Kidney epithelial cell (primary cell): ENCODE measurements around the gene TSPAN15. TPM values are rescaled to one million over a fixed set of nuclear protein-coding genes. Genes with fewer than 3 reads are reported as not detected.

ENCODE experiments used
- DNase-seq: peaks from one replicate; pipeline ENCODE4 v3.0.0-alpha.2; 2010; ENCODE audit warnings: low read depth
- H3K27me3 ChIP-seq: 2 replicates; pipeline ENCODE4 v1.6.0; 2011; ENCODE audit warnings: low read length; ENCODE audit not compliant: control insufficient read depth, insufficient read depth
- H3K36me3 ChIP-seq: 2 replicates; pipeline ENCODE4 v1.5.1; 2011; ENCODE audit warnings: low read length; ENCODE audit not compliant: control insufficient read depth, insufficient read depth
- H3K4me3 ChIP-seq: 2 replicates; pipeline ENCODE4 v1.5.1; 2011; ENCODE audit warnings: low read depth, mild to moderate bottlenecking, control low read depth, low read length
- total RNA-seq: library from RNA; depleted of rRNA; stranded (reverse); fragments of >200 nt; gene quantifications from 2 replicates; pipeline ENCODE4 v1.2.3, GENCODE V29; 2015
- TF ChIP-seq, protein P1 (sequence below): IDR thresholded peaks from 2 replicates; pipeline ENCODE4 v1.5.1; 2011; ENCODE audit warnings: mild to moderate bottlenecking, moderate library complexity, low read length, control low read depth, inconsistent platforms; ENCODE audit not compliant: insufficient read depth, poor library complexity, severe bottlenecking

Gene TSPAN15
- total RNA-seq, 1 donor from 2014 or later: 19.4 TPM

DNA sequence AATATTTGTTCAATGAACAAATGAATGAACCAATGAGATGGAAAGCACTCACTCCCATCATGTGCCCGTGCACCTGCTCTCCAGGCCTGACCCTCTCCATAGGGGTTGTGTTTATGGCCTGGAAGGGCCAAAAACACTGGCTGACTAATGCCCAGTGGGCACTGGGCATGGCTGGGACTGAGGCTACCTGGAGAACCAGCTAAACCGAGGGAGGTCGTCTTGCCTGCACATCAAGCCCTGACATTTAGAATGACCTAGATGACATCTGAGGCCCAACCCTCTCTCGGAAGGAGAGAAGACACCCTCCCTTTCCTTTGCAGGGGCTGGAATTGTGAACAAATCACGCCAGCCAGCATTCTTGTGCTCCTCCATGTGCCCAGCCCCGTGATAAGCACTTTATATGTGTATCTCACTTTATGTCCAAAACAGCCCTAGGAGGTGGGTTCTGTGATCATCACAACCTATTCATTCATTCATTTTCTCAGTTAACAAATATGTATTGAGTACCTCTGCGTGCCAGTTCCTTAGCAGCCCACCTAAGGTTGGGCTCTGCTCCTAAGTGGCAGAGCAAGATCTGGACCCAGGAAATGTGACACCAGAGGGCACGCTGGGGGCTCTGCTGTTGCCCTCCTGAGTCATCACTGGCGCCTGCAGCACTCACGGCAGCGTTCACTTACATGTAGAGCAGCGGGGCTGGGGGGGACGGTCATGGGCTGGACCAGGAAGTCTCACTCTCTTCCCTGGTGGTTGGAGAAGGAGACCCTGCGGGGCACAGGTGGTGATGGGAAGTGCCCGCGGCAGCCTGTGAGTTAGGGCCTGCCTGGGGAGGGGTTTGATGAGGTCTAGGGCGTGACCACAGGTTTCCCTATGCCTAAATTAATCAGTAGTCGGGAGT is 52.0 kb downstream of the TSPAN15 start:
- H3K36me3 ChIP-seq: no peaks in the 10 kb centered on the region
- H3K4me3 ChIP-seq: no peak overlapping the region
- TF ChIP-seq, protein P1, sequence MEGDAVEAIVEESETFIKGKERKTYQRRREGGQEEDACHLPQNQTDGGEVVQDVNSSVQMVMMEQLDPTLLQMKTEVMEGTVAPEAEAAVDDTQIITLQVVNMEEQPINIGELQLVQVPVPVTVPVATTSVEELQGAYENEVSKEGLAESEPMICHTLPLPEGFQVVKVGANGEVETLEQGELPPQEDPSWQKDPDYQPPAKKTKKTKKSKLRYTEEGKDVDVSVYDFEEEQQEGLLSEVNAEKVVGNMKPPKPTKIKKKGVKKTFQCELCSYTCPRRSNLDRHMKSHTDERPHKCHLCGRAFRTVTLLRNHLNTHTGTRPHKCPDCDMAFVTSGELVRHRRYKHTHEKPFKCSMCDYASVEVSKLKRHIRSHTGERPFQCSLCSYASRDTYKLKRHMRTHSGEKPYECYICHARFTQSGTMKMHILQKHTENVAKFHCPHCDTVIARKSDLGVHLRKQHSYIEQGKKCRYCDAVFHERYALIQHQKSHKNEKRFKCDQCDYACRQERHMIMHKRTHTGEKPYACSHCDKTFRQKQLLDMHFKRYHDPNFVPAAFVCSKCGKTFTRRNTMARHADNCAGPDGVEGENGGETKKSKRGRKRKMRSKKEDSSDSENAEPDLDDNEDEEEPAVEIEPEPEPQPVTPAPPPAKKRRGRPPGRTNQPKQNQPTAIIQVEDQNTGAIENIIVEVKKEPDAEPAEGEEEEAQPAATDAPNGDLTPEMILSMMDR: no peak
- DNase-seq: no peak
- H3K27me3 ChIP-seq: no peaks in the 10 kb centered on the region

- Histone ChIP-seq H3K36me3 (no peaks in the 10 kb centered on the region), H3K27me3 (peaks cover 3% of the 10 kb centered on the region), H3K4me3 (no peak overlapping the region)
- no peak for DNase-seq
- TF ChIP-seq, protein P1: no peak
Measured at GRCh38 chr10:69503896-69504265, 52.6 kb downstream of the TSPAN15 start.

DNA sequence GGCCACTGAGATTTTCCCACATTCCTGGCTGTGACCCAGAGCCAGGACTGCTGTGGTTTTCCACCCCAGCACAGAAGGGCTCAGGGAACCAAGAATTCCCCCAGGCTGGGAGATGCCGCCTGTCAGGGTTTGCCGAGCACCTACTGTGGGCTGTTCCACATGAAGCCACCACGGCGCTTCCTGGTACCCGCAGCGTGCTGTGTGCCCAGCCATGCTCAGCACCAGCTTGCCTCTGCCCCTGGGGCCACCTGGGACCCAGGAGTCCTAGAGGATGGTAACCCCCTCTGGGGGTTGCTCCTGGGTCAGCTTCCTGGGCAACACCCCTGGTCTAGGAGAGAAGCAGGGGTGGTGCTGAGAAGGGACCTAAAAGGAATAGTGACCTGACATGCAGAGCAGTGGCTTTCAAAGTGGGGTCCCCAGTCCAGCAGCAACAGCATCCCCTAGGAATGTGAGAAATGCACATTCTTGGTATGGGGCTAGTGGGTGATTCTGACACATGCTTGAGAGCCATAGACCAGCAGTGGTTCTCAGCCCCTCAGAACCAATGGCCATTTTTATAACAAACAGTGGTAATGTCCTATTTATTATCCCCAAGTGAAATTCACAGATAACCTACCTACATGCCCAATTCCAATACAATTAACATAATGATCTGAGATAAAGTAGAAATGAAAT is 53.4 kb downstream of the TSPAN15 start:
- H3K36me3 ChIP-seq: no peaks in the 10 kb centered on the region
- TF ChIP-seq, protein P1: no peak
- no peak for DNase-seq
- peaks cover 4% of the 10 kb centered on the region for H3K27me3 ChIP-seq
- H3K4me3 ChIP-seq: no peak overlapping the region

DNA sequence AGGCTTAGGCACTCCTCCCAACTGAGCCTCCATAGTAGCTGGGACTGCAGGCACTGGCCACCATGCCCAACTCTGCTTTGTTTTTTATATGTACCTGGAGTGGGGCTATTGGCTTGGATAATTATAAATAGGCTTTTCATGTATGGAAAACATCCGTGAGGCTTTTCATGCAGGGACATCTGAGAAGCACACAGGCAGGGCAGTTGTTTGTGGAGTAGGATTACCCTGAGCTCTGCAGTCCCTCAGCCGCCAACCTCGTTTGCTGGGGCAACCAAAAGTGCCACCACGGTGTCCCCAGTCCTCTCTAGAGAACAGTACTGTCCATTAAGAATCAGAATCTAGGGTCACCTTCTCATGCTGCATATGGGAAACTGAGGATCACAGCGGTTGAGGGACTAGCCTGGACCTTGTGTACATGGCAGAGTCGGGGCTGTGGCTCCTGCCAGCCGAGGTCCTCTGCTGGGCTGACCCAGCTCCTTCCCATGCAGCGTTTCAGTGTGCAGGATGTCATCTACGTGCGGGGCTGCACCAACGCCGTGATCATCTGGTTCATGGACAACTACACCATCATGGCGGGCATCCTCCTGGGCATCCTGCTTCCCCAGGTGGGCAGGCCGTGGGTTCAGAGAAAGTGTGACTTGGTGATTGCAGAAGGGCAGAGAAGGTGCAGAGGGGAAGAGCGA is 54.5 kb downstream of the TSPAN15 start:
- no peak for DNase-seq
- Histone ChIP-seq H3K27me3 (peaks cover 4% of the 10 kb centered on the region), H3K4me3 (no peak overlapping the region), H3K36me3 (no peaks in the 10 kb centered on the region)
- TF ChIP-seq, protein P1: no peak

DNA sequence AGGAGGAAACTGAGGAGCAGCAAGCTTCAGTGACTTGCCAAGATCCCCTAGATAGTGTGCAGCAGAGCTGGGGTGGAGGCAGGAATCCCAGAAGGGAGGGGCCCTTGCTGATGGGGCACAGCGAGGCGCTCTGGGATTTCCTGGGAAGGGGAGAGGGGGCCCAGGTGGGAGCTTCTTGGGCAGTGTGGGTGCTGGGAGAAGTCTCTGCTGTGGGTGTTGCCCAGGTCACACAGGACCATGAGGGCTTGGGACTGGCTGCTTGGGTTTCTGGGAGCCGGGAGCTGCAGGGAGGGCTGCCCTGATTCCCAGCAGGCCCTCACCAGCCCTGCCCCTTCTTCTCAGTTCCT is 55.2 kb downstream of the TSPAN15 start:
- Histone ChIP-seq H3K27me3 (peaks cover 4% of the 10 kb centered on the region), H3K4me3 (no peak overlapping the region), H3K36me3 (no peaks in the 10 kb centered on the region)
- TF ChIP-seq, protein P1: no peak
- DNase-seq: no peak
